Effector memory CD4-positive, alpha-beta T cell (primary cell): ENCODE results near the gene ZNF17.
A peak's percentile ranks its signal among the peaks of the same experiment; 100 is the strongest.

Experiments
- DNase-seq, 3 donors: peaks; one replicate each; pipeline ENCODE4 v3.0.0-alpha.2; 2020
- H3K27ac ChIP-seq: 2 replicates; pipeline ENCODE4 v1.7.0; 2013; ENCODE audit warnings: mild to moderate bottlenecking, low read length, moderate library complexity; ENCODE audit not compliant: insufficient read depth, poor library complexity, severe bottlenecking
- H3K27me3 ChIP-seq: replicated peaks from 2 replicates; pipeline ENCODE4 v1.7.0; 2013; ENCODE audit warnings: mild to moderate bottlenecking, low read length; ENCODE audit not compliant: insufficient read depth, control insufficient read depth, poor library complexity, severe bottlenecking
- H3K36me3 ChIP-seq: 2 replicates; pipeline ENCODE4 v1.7.0; 2013; ENCODE audit warnings: mild to moderate bottlenecking, low read length, moderate library complexity; ENCODE audit not compliant: control insufficient read depth, insufficient read depth
- H3K4me1 ChIP-seq: 2 replicates; pipeline ENCODE4 v1.7.0; 2013; ENCODE audit warnings: low read length, mild to moderate bottlenecking; ENCODE audit not compliant: control insufficient read depth, insufficient read depth, poor library complexity, severe bottlenecking
- H3K4me3 ChIP-seq: 2 replicates; pipeline ENCODE4 v1.7.0; 2013; ENCODE audit warnings: low read length, low read depth, mild to moderate bottlenecking; ENCODE audit not compliant: insufficient read depth, poor library complexity, severe bottlenecking
- H3K9me3 ChIP-seq: 2 replicates; pipeline ENCODE4 v1.7.0; 2013; ENCODE audit warnings: mild to moderate bottlenecking, low read length, moderate library complexity; ENCODE audit not compliant: control insufficient read depth

Gene ZNF17

GRCh38 chr19:57380923-57381322 lies 30.0 kb upstream of the ZNF17 start:
- Histone ChIP-seq H3K9me3 (peaks cover 16% of the 10 kb centered on the region), H3K4me1 (no peaks in the 10 kb centered on the region), H3K27me3 (no peaks in the 10 kb centered on the region), H3K27ac (no peak overlapping the region), H3K36me3 (peaks cover 5% of the 10 kb centered on the region), H3K4me3 (no peak overlapping the region)
- DNase-seq = no peak

DNA sequence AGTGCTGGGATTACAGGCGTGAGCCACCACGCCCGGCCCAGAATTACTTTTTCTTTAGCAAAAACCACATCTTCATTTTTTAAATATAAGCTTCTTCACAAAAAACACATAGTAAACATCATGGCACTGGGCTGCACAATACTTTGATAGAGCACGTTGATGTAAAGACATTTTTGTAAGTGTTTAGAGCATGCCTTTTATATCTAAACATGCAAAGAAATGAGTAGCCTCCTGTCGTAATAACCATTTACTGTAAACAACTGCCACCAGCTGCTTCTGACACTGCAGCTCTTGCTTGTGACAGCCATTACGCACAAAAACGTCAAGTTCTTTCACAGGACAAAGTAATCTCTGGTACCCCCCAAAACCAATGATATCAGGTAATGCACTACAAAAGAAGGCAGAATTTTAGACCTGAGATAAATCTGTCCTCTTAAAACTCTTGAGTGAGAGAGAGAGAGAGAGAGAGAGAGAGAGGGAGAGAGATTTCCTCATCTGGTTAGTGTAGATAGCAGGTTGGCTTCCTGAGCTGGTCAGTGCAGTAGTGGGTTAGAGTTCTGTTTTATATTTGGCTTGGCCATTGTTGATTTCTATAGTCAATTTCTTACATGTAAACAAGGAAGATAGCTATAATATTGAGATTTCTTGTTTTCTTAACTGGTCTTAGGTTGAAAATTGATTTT lies 28.0 kb upstream of the ZNF17 start:
- no peak for DNase-seq
- H3K9me3 ChIP-seq = peaks cover 8% of the 10 kb centered on the region
- no peak overlapping the region for H3K4me3 ChIP-seq
- H3K4me1 ChIP-seq = no peaks in the 10 kb centered on the region
- no peaks in the 10 kb centered on the region for H3K27me3 ChIP-seq
- no peak overlapping the region for H3K27ac ChIP-seq
- H3K36me3 ChIP-seq = no peaks in the 10 kb centered on the region

GRCh38 chr19:57389194-57389729 lies 21.7 kb upstream of the ZNF17 start:
- Histone ChIP-seq H3K36me3 (peaks cover 16% of the 10 kb centered on the region), H3K4me1 (peaks cover 10% of the 10 kb centered on the region), H3K27ac (peak overlapping the region; percentile 82), H3K27me3 (no peaks in the 10 kb centered on the region), H3K9me3 (no peaks in the 10 kb centered on the region), H3K4me3 (peak overlapping the region; percentile 81)
- DNase-seq = no peak

GRCh38 chr19:57389730-57390598 lies 21.0 kb upstream of the ZNF17 start, which contains the start of gene ZNF548:
ZNF548 (plus strand) TSS chr19:57389854; CDS start chr19:57390100, 246 bp downstream.
- peak within 1 kb of the TSS; percentile 82 for H3K27ac ChIP-seq
- no peaks in the 10 kb centered on the region for H3K9me3 ChIP-seq
- H3K4me1 ChIP-seq = peaks cover 10% of the 10 kb centered on the region
- H3K4me3 ChIP-seq = peak within 1 kb of the TSS; percentile 81
- H3K27me3 ChIP-seq = no peaks in the 10 kb centered on the region
- H3K36me3 ChIP-seq = peaks cover 21% of the 10 kb centered on the region
- DNase-seq = peak; percentile 98

- Histone ChIP-seq H3K9me3 (peaks cover 24% of the 10 kb centered on the region), H3K4me1 (peaks cover 4% of the 10 kb centered on the region), H3K27me3 (no peaks in the 10 kb centered on the region), H3K27ac (no peak overlapping the region), H3K36me3 (peaks cover 65% of the 10 kb centered on the region), H3K4me3 (no peak overlapping the region)
- no peak for DNase-seq
Observed at GRCh38 chr19:57395710-57396109, 15.3 kb upstream of the ZNF17 start.

DNA sequence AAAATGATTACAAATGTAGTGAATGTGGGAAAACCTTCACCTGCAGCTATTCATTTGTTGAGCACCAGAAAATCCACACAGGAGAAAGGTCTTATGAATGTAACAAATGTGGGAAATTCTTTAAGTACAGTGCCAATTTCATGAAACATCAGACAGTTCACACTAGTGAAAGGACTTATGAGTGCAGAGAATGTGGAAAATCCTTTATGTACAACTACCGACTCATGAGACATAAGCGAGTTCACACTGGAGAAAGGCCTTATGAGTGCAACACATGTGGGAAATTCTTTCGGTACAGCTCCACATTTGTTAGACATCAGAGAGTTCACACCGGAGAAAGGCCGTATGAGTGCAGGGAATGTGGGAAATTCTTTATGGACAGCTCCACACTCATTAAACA lies 12.1 kb upstream of the ZNF17 start:
- H3K36me3 ChIP-seq = peaks cover 53% of the 10 kb centered on the region

DNA sequence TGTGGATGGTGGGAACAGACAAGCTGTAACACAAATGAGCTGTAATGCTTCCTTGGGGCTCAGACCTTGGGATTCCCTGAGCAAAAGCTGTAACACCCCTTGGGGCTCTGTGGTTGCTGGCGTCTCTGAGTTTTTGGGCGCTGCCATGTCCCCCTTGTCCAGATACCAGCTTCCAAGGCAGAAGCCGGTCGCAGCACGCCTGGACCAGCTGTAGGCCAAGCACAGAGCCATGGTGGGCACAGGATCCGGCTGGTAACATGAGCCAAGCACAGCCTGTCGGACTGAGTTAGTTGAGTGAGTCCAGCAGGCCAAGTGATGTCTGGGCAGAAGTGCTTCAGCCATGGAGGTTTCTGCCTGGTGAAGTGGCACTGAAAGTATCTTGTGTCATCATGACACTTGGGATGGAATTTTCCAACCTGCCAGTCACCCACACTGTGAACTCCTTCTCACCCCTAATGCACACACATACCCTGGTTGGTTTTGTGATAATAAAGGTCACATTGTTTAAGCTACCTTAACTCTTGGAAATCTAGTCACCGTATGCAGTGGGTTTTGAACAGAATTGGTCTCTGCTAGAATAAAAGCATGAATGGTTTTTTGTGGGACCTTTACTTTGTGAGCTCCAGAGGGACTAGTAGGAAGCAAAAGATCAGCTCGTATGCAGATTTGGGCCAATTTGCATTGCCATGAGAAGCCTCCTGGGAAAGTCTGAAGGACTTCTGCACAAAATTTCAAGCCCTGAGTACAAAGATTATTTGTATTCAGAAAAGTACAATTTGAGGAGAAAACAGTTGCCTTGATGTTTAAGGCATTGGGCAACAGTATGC lies 7.0 kb upstream of the ZNF17 start:
- Histone ChIP-seq H3K4me3 (no peak overlapping the region), H3K4me1 (no peaks in the 10 kb centered on the region), H3K36me3 (peaks cover 6% of the 10 kb centered on the region), H3K9me3 (peaks cover 9% of the 10 kb centered on the region), H3K27ac (no peak overlapping the region), H3K27me3 (no peaks in the 10 kb centered on the region)
- no peak for DNase-seq

More for the DNA sequence above, 12.1 kb upstream of the ZNF17 start:
- Histone ChIP-seq H3K4me3 (no peak overlapping the region), H3K4me1 (no peaks in the 10 kb centered on the region), H3K27ac (no peak overlapping the region), H3K9me3 (peaks cover 24% of the 10 kb centered on the region), H3K27me3 (no peaks in the 10 kb centered on the region)
- DNase-seq = no peak

GRCh38 chr19:57406516-57407123 lies 4.3 kb upstream of the ZNF17 start:
- H3K27me3 ChIP-seq = no peaks in the 10 kb centered on the region
- H3K4me1 ChIP-seq = peaks cover 6% of the 10 kb centered on the region
- no peaks in the 10 kb centered on the region for H3K9me3 ChIP-seq
- no peak overlapping the region for H3K4me3 ChIP-seq
- peak; percentile 34 to 52 (median 43) for DNase-seq
- no peak overlapping the region for H3K27ac ChIP-seq
- no peaks in the 10 kb centered on the region for H3K36me3 ChIP-seq

DNA sequence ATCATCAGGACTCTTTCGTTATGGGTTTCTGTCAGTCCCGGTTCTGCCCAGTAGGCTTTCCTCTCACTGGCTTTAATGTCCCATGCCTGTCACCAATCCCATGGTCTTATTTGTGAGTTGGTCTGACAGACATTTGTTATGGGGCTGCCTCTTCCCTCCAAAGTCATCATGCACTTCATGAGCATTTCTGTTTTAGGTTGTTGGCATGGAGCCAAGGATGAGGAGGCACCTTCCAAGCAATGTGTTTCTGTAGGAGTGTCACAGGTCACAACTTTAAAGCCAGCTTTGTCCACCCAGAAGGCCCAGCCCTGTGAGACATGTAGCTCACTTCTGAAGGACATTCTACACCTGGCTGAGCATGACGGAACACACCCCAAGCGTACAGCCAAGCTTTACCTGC lies 8.5 kb downstream of the ZNF17 start:
- no peaks in the 10 kb centered on the region for H3K27me3 ChIP-seq
- no peaks in the 10 kb centered on the region for H3K4me1 ChIP-seq
- DNase-seq = no peak
- peaks cover 41% of the 10 kb centered on the region for H3K9me3 ChIP-seq
- no peak overlapping the region for H3K4me3 ChIP-seq
- H3K36me3 ChIP-seq = peaks cover 62% of the 10 kb centered on the region
- H3K27ac ChIP-seq = no peak overlapping the region
